Measurements from ENCODE around the gene NMT1. TPM values are rescaled to one million over a fixed set of nuclear protein-coding genes. Genes with fewer than 3 reads are reported as not detected.
A peak's percentile ranks its signal among the peaks of the same experiment; 100 is the strongest.

NMT1 gene
- total RNA-seq, 1 experiment from 2014 or later = 152 TPM

- DNase-seq (ENCODE audit: low spot score) = peak; percentile 48
- no peak for ATAC-seq
- POLR2A ChIA-PET = interaction anchor here (0.5 to 6.1 kb wide), 15 partner anchors 9 to 396 kb away, joined by 3 to 242 read pairs (median 4); partner anchors contain the start of genes ACBD4 and HEXIM2
- Mint-ChIP-seq H3K4me3 (peak overlapping the region; percentile 98), H3K36me3 (no peaks in the 10 kb centered on the region; the same call in 1 of the 2 replicates), H3K27ac (peak overlapping the region; percentile 90), H3K4me1 (peaks cover 30% of the 10 kb centered on the region), H3K27me3 (ENCODE audit: low read depth) (peaks cover 5% of the 10 kb centered on the region; the same call in 1 of the 2 replicates), H3K9me3 (no peaks in the 10 kb centered on the region)
- CTCF ChIA-PET = interaction anchor here (0.5 to 16.3 kb wide), 30 partner anchors 10 to 1033 kb away, joined by 3 to 531 read pairs (median 5); partner anchors contain the start of genes ACBD4, FMNL1, HEXIM2 and MAP3K14
- TF ChIP-seq GRHL2 (CRISPR knock-in tag; IDR thresholded peaks at IDR 0.05; ENCODE audit: insufficient replicate concordance, severe bottlenecking) (no peak), SMAD4 (CRISPR knock-in tag; IDR thresholded peaks at IDR 0.05) (0 out of 2 replicates have a peak, but pooled peaks have one; percentile 32), MAX (CRISPR knock-in tag; IDR thresholded peaks at IDR 0.05) (no peak; the same call in 1 of the 2 replicates), NFE2L1 (CRISPR knock-in tag; IDR thresholded peaks at IDR 0.05) (0 out of 2 replicates have a peak, but pooled peaks have one; percentile 17), SMAD3 (CRISPR knock-in tag; IDR thresholded peaks at IDR 0.05; ENCODE audit: borderline replicate concordance) (no peak), FOXP1 (CRISPR knock-in tag; IDR thresholded peaks at IDR 0.05; ENCODE audit: borderline replicate concordance) (0 out of 2 replicates have a peak, but pooled peaks have one; percentile 32), HMGA2 (CRISPR knock-in tag; IDR thresholded peaks at IDR 0.05) (no peak), ZBTB43 (CRISPR knock-in tag; IDR thresholded peaks at IDR 0.05) (0 out of 2 replicates have a peak, but pooled peaks have one; percentile 46), ATF6 (CRISPR knock-in tag; IDR thresholded peaks at IDR 0.05) (no peak), ARID4B (CRISPR knock-in tag; IDR thresholded peaks at IDR 0.05; ENCODE audit: borderline replicate concordance) (no peak; the same call in 1 of the 2 replicates), HMGXB4 (CRISPR knock-in tag; IDR thresholded peaks at IDR 0.05) (no peak), E2F1 (CRISPR knock-in tag; IDR thresholded peaks at IDR 0.05) (no peak), MYBL2 (CRISPR knock-in tag; IDR thresholded peaks at IDR 0.05) (no peak), CREB1 (CRISPR knock-in tag; IDR thresholded peaks at IDR 0.05) (no peak), RORB (CRISPR knock-in tag; IDR thresholded peaks at IDR 0.05) (no peak), NFYB (CRISPR knock-in tag; conservative IDR thresholded peaks at IDR 0.05; ENCODE audit: low read depth) (no peak), FOXP4 (CRISPR knock-in tag; IDR thresholded peaks at IDR 0.05) (0 out of 2 replicates have a peak, but pooled peaks have one; percentile 49), ZBTB21 (CRISPR knock-in tag; IDR thresholded peaks at IDR 0.05; ENCODE audit: borderline replicate concordance) (no peak), USF2 (CRISPR knock-in tag; IDR thresholded peaks at IDR 0.05) (no peak), ATF1 (CRISPR knock-in tag; IDR thresholded peaks at IDR 0.05) (0 out of 2 replicates have a peak, but pooled peaks have one; percentile 11), FOXJ3 (CRISPR knock-in tag; IDR thresholded peaks at IDR 0.05; ENCODE audit: borderline replicate concordance) (no peak)
Measured at GRCh38 chr17:45149669-45150664, 88.8 kb downstream of the NMT1 start.
